GM10266 (cell line): ENCODE results near the gene DNAAF1.
A peak's percentile ranks its signal among the peaks of the same experiment; 100 is the strongest.

Experiments
- DNase-seq: peaks from one replicate; pipeline ENCODE4 v3.0.0; 2012; ENCODE audit errors: extremely low spot score
- CTCF ChIP-seq: IDR thresholded peaks from 2 replicates; pipeline ENCODE4 v1.5.1; 2012; ENCODE audit warnings: mild to moderate bottlenecking, low read depth; ENCODE audit not compliant: control insufficient read depth, insufficient read depth; ENCODE audit errors: missing control alignments

The DNAAF1 gene

GRCh38 chr16:84131117-84131516, 14.0 kb upstream of the DNAAF1 start:
- TF ChIP-seq CTCF, result no peak

GRCh38 chr16:84132527-84133285, 12.4 kb upstream of the DNAAF1 start:
- TF ChIP-seq CTCF, result no peak

More at GRCh38 chr16:84131117-84131516, 14.0 kb upstream of the DNAAF1 start:
- DNase-seq, result no peak

GRCh38 chr16:84136331-84137125, 8.6 kb upstream of the DNAAF1 start:
- no peak for DNase-seq

More at GRCh38 chr16:84132527-84133285, 12.4 kb upstream of the DNAAF1 start:
- DNase-seq, result peak; percentile 38

GRCh38 chr16:84137287-84137686, 7.8 kb upstream of the DNAAF1 start:
- TF ChIP-seq CTCF, result no peak
- DNase-seq, result no peak

More at GRCh38 chr16:84136331-84137125, 8.6 kb upstream of the DNAAF1 start:
- no peak for TF ChIP-seq CTCF

GRCh38 chr16:84137769-84138357, 7.2 kb upstream of the DNAAF1 start:
- no peak for DNase-seq
- no peak for TF ChIP-seq CTCF

- TF ChIP-seq CTCF, result no peak
These were observed 6.6 kb upstream of the DNAAF1 start for GRCh38 chr16:84138500-84138823.

More at GRCh38 chr16:84138500-84138823, 6.6 kb upstream of the DNAAF1 start:
- no peak for DNase-seq
